Neural progenitor cell (in vitro differentiated cells): Measurements from ENCODE around the gene LRRC15. TPM values are rescaled to one million over a fixed set of nuclear protein-coding genes. Genes with fewer than 3 reads are reported as not detected.

Experiments used
- DNase-seq: peaks from one replicate; pipeline ENCODE4 v3.0.0-alpha.2; 2016; ENCODE audit warnings: low spot score
- H2AFZ ChIP-seq: fragments of 200-600 bp; sonication (generic); replicated peaks from 2 replicates; pipeline ENCODE4 v1.6.1; 2016; ENCODE audit warnings: antibody characterized with exemption
- H3F3A ChIP-seq: fragments of 200-600 bp; sonication (generic); 2 replicates; pipeline ENCODE4 v1.6.1; 2016; ENCODE audit warnings: antibody characterized with exemption, low read depth
- H3K27ac ChIP-seq: fragments of 200-600 bp; sonication (generic); 2 replicates; pipeline ENCODE4 v1.5.1; 2016; ENCODE audit warnings: mild to moderate bottlenecking
- H3K27me3 ChIP-seq: fragments of 200-600 bp; sonication (generic); 2 replicates; pipeline ENCODE4 v1.6.1; 2016; ENCODE audit warnings: mild to moderate bottlenecking, moderate library complexity
- H3K36me3 ChIP-seq: fragments of 200-600 bp; sonication (generic); 2 replicates; pipeline ENCODE4 v1.5.1; 2016
- H3K4me1 ChIP-seq: fragments of 200-600 bp; sonication (generic); 2 replicates; pipeline ENCODE4 v1.6.1; 2016; ENCODE audit warnings: mixed run types
- H3K4me2 ChIP-seq: fragments of 200-600 bp; sonication (generic); 2 replicates; pipeline ENCODE4 v1.6.1; 2016
- H3K4me3 ChIP-seq: fragments of 200-600 bp; sonication (generic); 2 replicates; pipeline ENCODE4 v1.5.1; 2016
- H3K79me2 ChIP-seq: fragments of 200-600 bp; sonication (generic); 2 replicates; pipeline ENCODE4 v1.6.1; 2016; ENCODE audit warnings: low read depth
- H3K9ac ChIP-seq: fragments of 200-600 bp; sonication (generic); 2 replicates; pipeline ENCODE4 v1.6.1; 2016
- H3K9me3 ChIP-seq: fragments of 200-600 bp; sonication (generic); 2 replicates; pipeline ENCODE4 v1.5.1; 2016; ENCODE audit warnings: low read depth
- H4K20me1 ChIP-seq: fragments of 200-600 bp; sonication (generic); 2 replicates; pipeline ENCODE4 v1.6.1; 2016; ENCODE audit warnings: low read depth
- H3K27ac Mint-ChIP-seq: 3 replicates; pipeline ENCODE4 v1.8.0; 2021; ENCODE audit warnings: mixed read lengths
- H3K27me3 Mint-ChIP-seq: 2 replicates; pipeline ENCODE4 v1.8.0; 2022; ENCODE audit warnings: low read depth, mild to moderate bottlenecking, inconsistent platforms, moderate library complexity, mixed read lengths; ENCODE audit not compliant: insufficient read depth
- H3K36me3 Mint-ChIP-seq: 3 replicates; pipeline ENCODE4 v1.8.0; 2021; ENCODE audit warnings: mixed read lengths
- H3K4me1 Mint-ChIP-seq: 3 replicates; pipeline ENCODE4 v1.8.0; 2021; ENCODE audit warnings: mixed read lengths
- H3K4me3 Mint-ChIP-seq: 3 replicates; pipeline ENCODE4 v1.8.0; 2021; ENCODE audit warnings: mild to moderate bottlenecking, moderate library complexity, mixed read lengths
- H3K9me3 Mint-ChIP-seq: 3 replicates; pipeline ENCODE4 v1.8.0; 2020; ENCODE audit warnings: mixed read lengths
- CTCF ChIP-seq: fragments of 200-600 bp; sonication (generic); IDR thresholded peaks from 2 replicates; pipeline ENCODE4 v1.5.1; 2017; ENCODE audit warnings: antibody characterized with exemption, mild to moderate bottlenecking
- EZH2 ChIP-seq: fragments of 200-600 bp; sonication (generic); IDR thresholded peaks from 2 replicates; pipeline ENCODE4 v1.6.1; 2017; ENCODE audit warnings: antibody characterized with exemption, mild to moderate bottlenecking, moderate library complexity
- EZH2phosphoT487 ChIP-seq: fragments of 200-600 bp; sonication (generic); IDR thresholded peaks from 2 replicates; pipeline ENCODE4 v1.6.1; 2017; ENCODE audit warnings: antibody characterized with exemption
- total RNA-seq: library from RNA; depleted of rRNA; stranded (reverse); fragments of >200 nt; gene quantifications from 2 replicates; pipeline ENCODE4 v1.2.3, GENCODE V29; 2015; ENCODE audit warnings: low replicate concordance

LRRC15 gene
- total RNA-seq, 1 donor from 2014 or later, result not detected

- Histone ChIP-seq H3K4me3 (no peak overlapping the region), H3K36me3 (no peaks in the 10 kb centered on the region), H3F3A (peaks cover 47% of the 10 kb centered on the region), H3K9ac (no peak overlapping the region), H4K20me1 (no peaks in the 10 kb centered on the region), H3K27ac (no peak overlapping the region), H3K27me3 (no peaks in the 10 kb centered on the region), H3K9me3 (no peaks in the 10 kb centered on the region), H3K4me1 (peaks cover 59% of the 10 kb centered on the region), H2AFZ (no peak overlapping the region), H3K79me2 (no peaks in the 10 kb centered on the region), H3K4me2 (peak overlapping the region; percentile 25)
- H3K36me3 Mint-ChIP-seq, result no peaks in the 10 kb centered on the region
- no peaks in the 10 kb centered on the region for H3K9me3 Mint-ChIP-seq
- H3K4me1 Mint-ChIP-seq, result peaks cover 38% of the 10 kb centered on the region
- peak; percentile 76 for DNase-seq
- TF ChIP-seq EZH2phosphoT487, result no peak
- TF ChIP-seq EZH2, result no peak
- H3K4me3 Mint-ChIP-seq, result no peak overlapping the region
- peaks cover 8% of the 10 kb centered on the region for H3K27me3 Mint-ChIP-seq
- no peak overlapping the region for H3K27ac Mint-ChIP-seq
Measured at GRCh38 chr3:194383276-194383940, 13.9 kb upstream of the LRRC15 start.

- Histone ChIP-seq H3K79me2 (no peaks in the 10 kb centered on the region), H3F3A (peaks cover 47% of the 10 kb centered on the region), H3K27ac (peak overlapping the region; percentile 81), H3K36me3 (no peaks in the 10 kb centered on the region), H2AFZ (no peak overlapping the region), H3K4me3 (no peak overlapping the region), H3K9me3 (no peaks in the 10 kb centered on the region), H4K20me1 (no peaks in the 10 kb centered on the region), H3K4me2 (peak overlapping the region; percentile 25), H3K4me1 (peaks cover 59% of the 10 kb centered on the region), H3K27me3 (no peaks in the 10 kb centered on the region), H3K9ac (no peak overlapping the region)
- Mint-ChIP-seq H3K27me3 (peaks cover 8% of the 10 kb centered on the region), H3K27ac (no peak overlapping the region), H3K4me3 (no peak overlapping the region), H3K9me3 (no peaks in the 10 kb centered on the region), H3K4me1 (peaks cover 38% of the 10 kb centered on the region), H3K36me3 (no peaks in the 10 kb centered on the region)
- TF ChIP-seq EZH2phosphoT487, result no peak
- TF ChIP-seq EZH2, result no peak
- DNase-seq, result no peak
Measured at GRCh38 chr3:194382892-194383223, 13.3 kb upstream of the LRRC15 start.

GRCh38 chr3:194382196-194382891, 12.8 kb upstream of the LRRC15 start:
- peaks cover 38% of the 10 kb centered on the region for H3K4me1 Mint-ChIP-seq
- Histone ChIP-seq H2AFZ (no peak overlapping the region), H3K9ac (no peak overlapping the region), H3K4me2 (peak overlapping the region; percentile 25), H3K4me1 (peaks cover 61% of the 10 kb centered on the region), H3K4me3 (no peak overlapping the region), H3K9me3 (no peaks in the 10 kb centered on the region), H3K36me3 (no peaks in the 10 kb centered on the region), H4K20me1 (no peaks in the 10 kb centered on the region), H3K27ac (peak overlapping the region; percentile 81), H3K27me3 (no peaks in the 10 kb centered on the region), H3K79me2 (no peaks in the 10 kb centered on the region), H3F3A (peaks cover 47% of the 10 kb centered on the region)
- TF ChIP-seq CTCF (no peak), EZH2phosphoT487 (no peak), EZH2 (no peak)
- no peak overlapping the region for H3K4me3 Mint-ChIP-seq
- H3K27me3 Mint-ChIP-seq, result peaks cover 8% of the 10 kb centered on the region
- H3K9me3 Mint-ChIP-seq, result no peaks in the 10 kb centered on the region
- DNase-seq, result peak; percentile 69
- H3K36me3 Mint-ChIP-seq, result no peaks in the 10 kb centered on the region
- no peak overlapping the region for H3K27ac Mint-ChIP-seq

- no peak overlapping the region for H3K4me2 ChIP-seq
- H3K79me2 ChIP-seq, result no peaks in the 10 kb centered on the region
- no peak overlapping the region for H3K9ac ChIP-seq
- H3K9me3 Mint-ChIP-seq, result no peaks in the 10 kb centered on the region
- no peaks in the 10 kb centered on the region for H3K36me3 ChIP-seq
- DNase-seq, result no peak
- peaks cover 40% of the 10 kb centered on the region for H3F3A ChIP-seq
- H3K9me3 ChIP-seq, result no peaks in the 10 kb centered on the region
- H4K20me1 ChIP-seq, result no peaks in the 10 kb centered on the region
- TF ChIP-seq EZH2 (no peak), EZH2phosphoT487 (no peak), CTCF (no peak)
- no peak overlapping the region for H3K4me3 ChIP-seq
- H3K4me1 ChIP-seq, result peaks cover 58% of the 10 kb centered on the region
- no peak overlapping the region for H3K27ac ChIP-seq
- no peak overlapping the region for H3K27ac Mint-ChIP-seq
- no peaks in the 10 kb centered on the region for H3K36me3 Mint-ChIP-seq
- H2AFZ ChIP-seq, result no peak overlapping the region
- peaks cover 42% of the 10 kb centered on the region for H3K4me1 Mint-ChIP-seq
- no peak overlapping the region for H3K4me3 Mint-ChIP-seq
- peaks cover 8% of the 10 kb centered on the region for H3K27me3 Mint-ChIP-seq
- H3K27me3 ChIP-seq, result no peaks in the 10 kb centered on the region
Measured at GRCh38 chr3:194381460-194381875, 11.9 kb upstream of the LRRC15 start.
